Fibroblast of upper back skin (primary cell): Measurements from ENCODE around the gene ICA1.
"Not testable (repeated sequence)": the region's sequence is repeated elsewhere in the genome, so short reads cannot be mapped to it uniquely, and the experiment has no call there.

ENCODE experiments used
- DNase-seq: peaks from one replicate; pipeline ENCODE4 v3.0.0-alpha.2; 2013

The ICA1 gene

GRCh38 chr7:8260871-8261694 lies 884 bp downstream of the ICA1 start:
- no peak for DNase-seq

DNA sequence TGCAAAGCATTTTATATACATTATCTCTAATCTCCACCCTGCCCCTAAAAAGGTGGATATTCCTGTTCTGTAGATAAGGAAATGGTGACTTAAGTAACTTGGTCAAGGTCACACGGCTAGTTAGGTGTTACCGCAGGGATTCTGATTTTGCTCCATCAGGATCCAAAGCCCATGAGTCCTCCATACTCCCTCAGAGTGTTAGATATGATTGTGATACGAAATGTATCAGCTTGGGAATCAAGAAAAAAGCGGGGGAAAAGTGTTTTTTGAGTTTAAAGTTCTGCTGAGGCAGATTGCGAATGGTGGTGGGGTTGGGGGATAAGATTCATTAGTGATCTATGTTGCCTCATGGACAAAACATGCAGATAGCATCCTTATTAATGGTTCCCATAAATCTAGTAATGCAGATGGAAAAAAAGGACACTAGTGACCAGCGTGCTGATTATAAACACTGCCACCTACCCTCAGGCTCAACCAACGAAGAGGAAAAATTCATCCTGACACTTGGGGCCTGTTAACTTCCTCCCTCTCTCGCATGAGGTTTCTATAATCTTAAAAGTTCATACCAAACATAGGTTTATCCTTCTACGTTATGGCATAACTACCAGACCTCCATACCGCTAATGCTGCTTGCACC lies 2.3 kb downstream of the ICA1 start:
- no peak for DNase-seq

- DNase-seq, result no peak
Observed at GRCh38 chr7:8258734-8259133, 3.2 kb downstream of the ICA1 start.

DNA sequence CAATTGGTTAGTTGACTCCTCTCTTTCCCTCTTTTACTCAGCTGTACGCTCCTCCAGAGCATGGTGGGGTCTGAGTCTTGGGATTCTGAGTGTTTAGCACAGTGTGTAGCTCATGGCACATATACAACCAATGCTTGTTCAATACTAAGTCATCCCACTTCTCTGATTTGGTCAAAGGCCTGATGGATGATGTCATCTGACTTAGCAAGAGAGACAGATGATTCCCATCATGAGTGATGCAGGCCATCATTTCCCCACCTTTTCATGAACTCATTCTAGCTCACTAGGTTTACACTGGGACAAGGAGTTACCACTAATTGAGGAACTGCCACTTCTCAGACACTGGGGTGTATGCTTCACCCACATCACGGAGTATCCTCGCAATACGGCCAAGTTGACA lies 3.8 kb downstream of the ICA1 start:
- no peak for DNase-seq

DNA sequence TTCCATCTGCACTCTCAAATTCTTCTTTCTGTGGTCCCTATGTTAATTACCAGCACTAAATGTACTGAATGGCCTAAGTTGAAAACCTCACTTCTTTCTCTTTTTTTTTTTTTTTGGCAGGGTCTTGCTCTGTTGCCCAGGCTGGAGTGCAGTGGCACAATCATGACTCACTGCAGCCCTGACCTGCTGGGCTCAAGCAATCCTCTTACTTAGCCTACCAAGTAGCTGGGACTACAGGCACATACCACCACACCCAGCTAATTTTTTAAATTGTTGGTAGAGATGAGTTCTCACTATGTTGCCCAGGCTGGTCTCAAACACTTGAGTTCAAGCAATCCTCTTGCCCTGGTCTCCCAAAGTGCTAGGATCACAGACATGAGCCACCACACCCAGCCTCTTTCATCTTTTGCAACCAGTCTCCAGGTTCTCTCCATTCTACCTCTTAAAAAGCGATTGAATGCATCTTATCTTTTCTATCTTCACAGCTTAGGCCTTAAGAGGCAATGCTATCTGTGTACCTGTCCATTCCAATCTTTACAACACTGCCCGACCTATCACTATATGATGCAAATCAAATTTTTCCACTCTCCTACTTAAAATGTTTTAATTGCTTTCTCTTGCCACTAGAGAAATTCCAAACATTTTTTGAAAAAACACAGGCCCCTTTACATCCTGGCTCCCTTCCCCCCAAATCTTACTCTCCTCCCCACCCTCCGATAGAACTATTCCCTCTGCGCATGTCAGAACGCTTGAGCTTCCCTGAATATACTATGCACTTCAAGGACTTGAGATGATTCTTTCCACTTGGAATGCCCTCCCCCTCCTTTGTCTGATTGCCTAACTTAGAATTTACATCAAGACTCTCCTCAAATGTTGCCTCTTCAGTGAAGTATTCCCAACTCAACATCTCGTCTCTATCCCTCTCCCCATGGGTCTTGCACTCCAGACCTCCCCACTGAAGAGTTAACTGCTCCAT lies 6.0 kb downstream of the ICA1 start:
- no peak for DNase-seq

- no peak for DNase-seq
Observed at GRCh38 chr7:8254667-8255066, 7.3 kb downstream of the ICA1 start.

GRCh38 chr7:8254215-8254614 lies 7.8 kb downstream of the ICA1 start:
- no peak for DNase-seq

DNA sequence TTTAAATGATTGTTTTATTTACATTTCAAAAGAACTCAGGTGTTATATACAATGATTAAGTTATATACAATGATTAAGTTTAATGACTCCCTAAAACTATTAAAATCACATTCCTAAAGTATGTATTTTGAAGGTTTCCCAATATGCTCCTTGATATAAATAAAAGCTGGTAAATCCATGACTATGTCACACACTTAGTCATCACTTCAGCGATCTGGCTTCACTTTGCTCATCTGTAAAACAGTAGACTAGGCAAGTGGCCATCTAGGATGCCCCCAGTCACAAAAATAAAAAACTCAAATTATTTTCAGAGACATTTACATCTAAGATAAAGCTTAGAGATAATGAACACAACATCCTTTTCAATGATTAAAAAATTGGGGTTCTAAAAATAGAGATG lies 10.8 kb downstream of the ICA1 start:
- DNase-seq, result no peak

GRCh38 chr7:8250547-8250946 lies 11.4 kb downstream of the ICA1 start:
- no peak for DNase-seq

DNA sequence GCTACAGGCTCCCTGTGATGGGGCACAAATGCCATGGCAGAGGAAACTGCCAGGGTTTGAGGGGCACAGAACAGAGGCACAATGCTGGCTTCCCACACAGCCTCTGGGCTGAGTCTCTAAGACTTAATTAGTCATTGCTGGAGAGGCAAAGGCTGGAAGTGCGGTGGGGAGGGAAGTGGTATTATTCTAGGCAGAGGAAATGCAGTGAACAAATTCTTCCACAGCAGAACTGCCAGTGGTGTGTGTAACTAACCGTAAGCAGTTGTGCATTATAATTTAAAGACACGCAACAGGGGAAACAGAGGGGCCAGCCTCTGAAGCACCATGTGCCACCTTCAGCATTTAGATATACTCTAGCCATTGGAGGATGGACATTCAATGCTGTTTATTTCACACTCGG lies 12.8 kb downstream of the ICA1 start:
- DNase-seq, result no peak

DNA sequence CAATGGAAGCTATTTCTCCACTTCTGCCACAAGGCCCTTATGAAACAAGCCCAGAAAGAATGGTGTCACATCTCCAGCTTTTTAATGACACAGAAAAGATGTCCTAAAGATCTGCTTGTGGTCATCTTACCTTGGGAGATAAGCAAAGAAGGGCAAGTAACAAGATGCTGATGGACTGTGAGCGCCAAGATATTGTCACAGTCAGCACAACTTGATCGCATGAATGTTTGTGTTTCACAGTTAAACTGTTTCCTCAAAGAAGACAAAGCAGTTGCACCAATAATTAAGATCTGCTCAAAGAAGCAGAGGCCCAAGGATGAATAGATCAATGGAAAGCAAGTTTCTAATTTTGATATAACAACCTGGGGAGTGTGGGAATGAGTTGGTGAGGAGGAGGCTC lies 15.9 kb downstream of the ICA1 start:
- no peak for DNase-seq

- DNase-seq, result not testable (repeated sequence)
Observed at GRCh38 chr7:8245032-8245431, 16.9 kb downstream of the ICA1 start.

- DNase-seq, result not testable (repeated sequence)
Observed at GRCh38 chr7:8243059-8243458, 18.9 kb downstream of the ICA1 start.

- DNase-seq, result not testable (repeated sequence)
Observed at GRCh38 chr7:8239702-8240362, 22.1 kb downstream of the ICA1 start.

- DNase-seq, result no peak
Observed at GRCh38 chr7:8236780-8237407, 25.1 kb downstream of the ICA1 start.

DNA sequence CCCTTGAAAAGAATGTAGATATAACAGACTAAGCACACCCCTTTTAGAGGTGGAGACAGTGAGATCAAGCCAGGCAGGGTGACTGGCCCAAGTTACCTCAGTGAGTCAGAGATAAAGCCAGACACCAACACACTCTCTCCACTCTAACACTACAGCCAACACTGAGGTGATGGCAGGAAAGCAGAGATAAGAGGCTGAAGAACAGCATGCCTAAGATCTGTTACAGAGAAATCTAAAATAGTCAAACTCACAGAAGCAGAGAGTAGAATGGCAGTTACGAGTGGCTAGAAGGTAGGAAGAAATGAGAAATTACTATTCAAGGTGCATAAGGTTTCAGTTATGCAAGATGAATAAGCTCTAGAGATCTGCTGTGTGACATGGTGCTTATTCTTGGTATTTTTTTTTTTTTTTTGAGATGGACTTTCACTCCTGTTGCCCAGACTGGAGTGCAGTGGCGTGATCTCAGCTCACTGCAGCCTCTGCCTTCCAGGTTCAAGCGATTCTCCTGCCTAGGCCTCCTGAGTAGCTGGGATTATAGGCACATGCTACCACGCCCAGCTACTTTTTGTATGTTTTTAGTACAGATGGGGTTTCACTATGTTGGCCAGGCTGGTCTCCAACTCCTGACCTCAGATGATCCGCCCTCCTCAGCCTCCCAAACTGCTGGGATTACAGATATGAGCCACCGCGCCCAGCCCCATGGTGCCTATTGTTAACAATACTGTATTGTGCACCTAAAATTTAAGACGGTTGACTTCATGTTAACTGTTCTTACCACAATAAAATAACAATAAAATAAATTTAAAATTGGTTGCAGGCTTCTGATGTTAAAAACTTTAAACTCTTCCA lies 28.7 kb downstream of the ICA1 start:
- DNase-seq, result no peak

GRCh38 chr7:8229927-8230326 lies 32.0 kb downstream of the ICA1 start:
- DNase-seq, result no peak

- no peak for DNase-seq
Observed at GRCh38 chr7:8228766-8229674, 32.9 kb downstream of the ICA1 start.

GRCh38 chr7:8228068-8228467 lies 33.9 kb downstream of the ICA1 start:
- DNase-seq, result no peak

DNA sequence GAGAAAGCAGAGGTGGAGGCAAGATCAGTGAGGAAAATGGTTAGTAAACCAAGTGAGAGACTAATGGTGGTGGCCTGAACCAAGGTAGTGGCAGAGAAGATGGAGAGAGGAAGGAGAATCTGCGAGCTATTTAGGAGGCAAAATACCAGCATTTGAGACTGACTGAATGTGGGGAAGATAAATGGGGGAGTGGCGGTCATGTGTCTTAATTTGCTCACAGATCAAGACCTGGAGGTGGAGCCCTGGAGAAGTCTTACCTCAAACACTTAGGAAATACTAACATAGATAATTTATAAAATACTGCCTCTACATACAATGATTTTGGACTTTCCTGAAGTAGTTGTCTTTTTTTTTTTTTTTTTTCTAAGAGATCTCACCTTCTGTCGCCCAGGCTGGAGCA lies 34.7 kb downstream of the ICA1 start:
- DNase-seq, result no peak
